SU-DHL-6 (cell line): ENCODE data around the gene RAB17.

Source experiments
- H2AFZ ChIP-seq: fragments of 200-600 bp; sonication (generic); 2 replicates; pipeline ENCODE4 v1.6.1; 2014; ENCODE audit warnings: low read depth, mild to moderate bottlenecking, moderate library complexity, mixed read lengths, antibody characterized with exemption, low read length; ENCODE audit not compliant: severe bottlenecking
- H3F3A ChIP-seq: fragments of 200-600 bp; shearing (Covaris generic); 2 replicates; pipeline ENCODE4 v1.6.0; 2016; ENCODE audit warnings: antibody characterized with exemption, mild to moderate bottlenecking; ENCODE audit not compliant: insufficient read depth
- H3K27ac ChIP-seq: fragments of 200-600 bp; sonication (generic); 2 replicates; pipeline ENCODE4 v1.5.1; 2016; ENCODE audit warnings: low read depth, mild to moderate bottlenecking, low read length, moderate library complexity, mixed read lengths
- H3K27me3 ChIP-seq: fragments of 200-600 bp; sonication (generic), shearing (Covaris generic); 2 replicates; pipeline ENCODE4 v1.6.0; 2014; ENCODE audit warnings: mild to moderate bottlenecking, low read length
- H3K36me3 ChIP-seq: fragments of 200-600 bp; sonication (generic); 2 replicates; pipeline ENCODE4 v1.6.1; 2014; ENCODE audit warnings: mild to moderate bottlenecking, low read length, mixed read lengths
- H3K4me2 ChIP-seq: fragments of 300-600, 200-600 bp; shearing (Covaris generic), sonication (generic); 2 replicates; pipeline ENCODE4 v1.6.0; 2014; ENCODE audit warnings: low read length, low read depth, mild to moderate bottlenecking; ENCODE audit not compliant: poor library complexity, severe bottlenecking
- H3K4me3 ChIP-seq: fragments of 200-600 bp; sonication (generic); 2 replicates; pipeline ENCODE4 v1.5.1; 2014; ENCODE audit warnings: antibody characterized with exemption, low read length, mild to moderate bottlenecking, mixed read lengths; ENCODE audit not compliant: insufficient read depth, poor library complexity, severe bottlenecking
- H3K79me2 ChIP-seq: fragments of 200-600 bp; sonication (generic); 2 replicates; pipeline ENCODE4 v1.6.1; 2014; ENCODE audit warnings: mild to moderate bottlenecking, low read length, moderate library complexity; ENCODE audit not compliant: insufficient read depth
- H3K9ac ChIP-seq: fragments of 200-600 bp; sonication (generic); 2 replicates; pipeline ENCODE4 v1.7.0; 2014; ENCODE audit warnings: mild to moderate bottlenecking, low read length
- H3K9me2 ChIP-seq: fragments of 200-600 bp; sonication (generic); replicated peaks from 2 replicates; pipeline ENCODE4 v1.6.1; 2014; ENCODE audit warnings: low read length; ENCODE audit not compliant: insufficient read depth
- H3K9me3 ChIP-seq: fragments of 200-600 bp; sonication (generic); 2 replicates; pipeline ENCODE4 v1.6.1; 2014; ENCODE audit warnings: low read length, mixed read lengths; ENCODE audit not compliant: insufficient read depth
- H4K20me1 ChIP-seq: fragments of 200-600 bp; sonication (generic); 2 replicates; pipeline ENCODE4 v1.6.1; 2014; ENCODE audit warnings: low read depth, mild to moderate bottlenecking, antibody characterized with exemption, low read length, moderate library complexity, mixed read lengths
- EZH2phosphoT487 ChIP-seq: fragments of 200-600 bp; sonication (generic), shearing (Covaris generic); conservative IDR thresholded peaks from 2 replicates; pipeline ENCODE4 v1.6.1; 2018; ENCODE audit warnings: mild to moderate bottlenecking, antibody characterized with exemption, low read length, moderate library complexity, mixed read lengths
- TF ChIP-seq, protein P1 (sequence below): fragments of 200-600 bp; sonication (generic); IDR thresholded peaks from one replicate; pipeline ENCODE4 v1.5.1; 2017; ENCODE audit warnings: antibody characterized with exemption, mild to moderate bottlenecking, low read length, moderate library complexity; ENCODE audit not compliant: insufficient read depth, poor library complexity, severe bottlenecking

The RAB17 gene

GRCh38 chr2:237549216-237549615 lies 41.3 kb downstream of the RAB17 start:
- Histone ChIP-seq H4K20me1 (no peaks in the 10 kb centered on the region), H3K4me3 (no peak overlapping the region), H3K9me3 (no peaks in the 10 kb centered on the region), H3K9me2 (no peaks in the 10 kb centered on the region), H3K27me3 (no peaks in the 10 kb centered on the region), H3K79me2 (no peaks in the 10 kb centered on the region), H3K9ac (no peak overlapping the region), H2AFZ (no peak overlapping the region), H3K27ac (no peak overlapping the region), H3F3A (no peaks in the 10 kb centered on the region), H3K4me2 (no peak overlapping the region), H3K36me3 (no peaks in the 10 kb centered on the region)
- TF ChIP-seq, protein P1, sequence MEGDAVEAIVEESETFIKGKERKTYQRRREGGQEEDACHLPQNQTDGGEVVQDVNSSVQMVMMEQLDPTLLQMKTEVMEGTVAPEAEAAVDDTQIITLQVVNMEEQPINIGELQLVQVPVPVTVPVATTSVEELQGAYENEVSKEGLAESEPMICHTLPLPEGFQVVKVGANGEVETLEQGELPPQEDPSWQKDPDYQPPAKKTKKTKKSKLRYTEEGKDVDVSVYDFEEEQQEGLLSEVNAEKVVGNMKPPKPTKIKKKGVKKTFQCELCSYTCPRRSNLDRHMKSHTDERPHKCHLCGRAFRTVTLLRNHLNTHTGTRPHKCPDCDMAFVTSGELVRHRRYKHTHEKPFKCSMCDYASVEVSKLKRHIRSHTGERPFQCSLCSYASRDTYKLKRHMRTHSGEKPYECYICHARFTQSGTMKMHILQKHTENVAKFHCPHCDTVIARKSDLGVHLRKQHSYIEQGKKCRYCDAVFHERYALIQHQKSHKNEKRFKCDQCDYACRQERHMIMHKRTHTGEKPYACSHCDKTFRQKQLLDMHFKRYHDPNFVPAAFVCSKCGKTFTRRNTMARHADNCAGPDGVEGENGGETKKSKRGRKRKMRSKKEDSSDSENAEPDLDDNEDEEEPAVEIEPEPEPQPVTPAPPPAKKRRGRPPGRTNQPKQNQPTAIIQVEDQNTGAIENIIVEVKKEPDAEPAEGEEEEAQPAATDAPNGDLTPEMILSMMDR: no peak
- TF ChIP-seq EZH2phosphoT487: no peak

- no peak overlapping the region for H3K9ac ChIP-seq
- H2AFZ ChIP-seq: no peak overlapping the region
- H3K36me3 ChIP-seq: no peaks in the 10 kb centered on the region
- H3K79me2 ChIP-seq: no peaks in the 10 kb centered on the region
- H3K9me3 ChIP-seq: no peaks in the 10 kb centered on the region
- H4K20me1 ChIP-seq: no peaks in the 10 kb centered on the region
- H3K4me3 ChIP-seq: no peak overlapping the region
- H3K4me2 ChIP-seq: no peak overlapping the region
- TF ChIP-seq, protein P1: no peak
- no peak for TF ChIP-seq EZH2phosphoT487
- no peaks in the 10 kb centered on the region for H3F3A ChIP-seq
- H3K27ac ChIP-seq: no peak overlapping the region
- no peaks in the 10 kb centered on the region for H3K27me3 ChIP-seq
- no peaks in the 10 kb centered on the region for H3K9me2 ChIP-seq
Measured at GRCh38 chr2:237547841-237548416, 42.6 kb downstream of the RAB17 start.

- no peak overlapping the region for H3K4me2 ChIP-seq
- H3K36me3 ChIP-seq: no peaks in the 10 kb centered on the region
- H3K9me3 ChIP-seq: no peaks in the 10 kb centered on the region
- no peaks in the 10 kb centered on the region for H3F3A ChIP-seq
- TF ChIP-seq EZH2phosphoT487: no peak
- TF ChIP-seq, protein P1: no peak
- H4K20me1 ChIP-seq: no peaks in the 10 kb centered on the region
- H3K27ac ChIP-seq: no peak overlapping the region
- H3K79me2 ChIP-seq: no peaks in the 10 kb centered on the region
- no peaks in the 10 kb centered on the region for H3K9me2 ChIP-seq
- H2AFZ ChIP-seq: no peak overlapping the region
- H3K4me3 ChIP-seq: no peak overlapping the region
- no peaks in the 10 kb centered on the region for H3K27me3 ChIP-seq
- H3K9ac ChIP-seq: no peak overlapping the region
Measured at GRCh38 chr2:237546876-237547395, 43.6 kb downstream of the RAB17 start.
